ENCODE data around the gene HNRNPU. TPM values are rescaled to one million over a fixed set of nuclear protein-coding genes. Genes with fewer than 3 reads are reported as not detected.

HNRNPU gene
- total RNA-seq, 2 donors from 2014 or later: 517 to 556 TPM

GRCh38 chr1:244854166-244854565 is 10.2 kb downstream of the HNRNPU start:
- DNase-seq: no peak
- Histone ChIP-seq H3K36me3 (ENCODE audit: control insufficient read depth, insufficient read depth, low read length) (peaks cover 100% of the 10 kb centered on the region), H3K4me1 (ENCODE audit: control insufficient read depth, insufficient read depth, low read length) (no peaks in the 10 kb centered on the region), H3K9me3 (ENCODE audit: control insufficient read depth, low read length) (no peaks in the 10 kb centered on the region), H3K9ac (ENCODE audit: extremely low read depth, low read length, poor library complexity, severe bottlenecking) (no peak overlapping the region), H3K27ac (ENCODE audit: low read depth, low read length) (no peak overlapping the region), H3K4me3 (ENCODE audit: low read length) (no peak overlapping the region), H3K27me3 (ENCODE audit: control insufficient read depth, insufficient read depth, low read length, poor library complexity, severe bottlenecking) (no peaks in the 10 kb centered on the region)
- Mint-ChIP-seq H3K4me1 (peaks cover 7% of the 10 kb centered on the region), H3K9me3 (no peaks in the 10 kb centered on the region), H3K27me3 (ENCODE audit: insufficient read depth) (no peaks in the 10 kb centered on the region), H3K27ac (no peak overlapping the region), H3K36me3 (ENCODE audit: low read depth) (peaks cover 94% of the 10 kb centered on the region), H3K4me3 (no peak overlapping the region)
- WGBS, 2 experiments (ENCODE audit: insufficient coverage in 1 of 2, insufficient read length in 1 of 2): 82 to 99% methylated on average over 2 to 4 of the region's 5 CpGs
- no peak for TF ChIP-seq CTCF (conservative IDR thresholded peaks at IDR 0.05)

- WGBS, 2 experiments (ENCODE audit: insufficient coverage in 1 of 2, insufficient read length in 1 of 2): 78% methylated on average over 1 of the region's 1 CpG; no CpG with 5 or more reads in 1 of the 2 experiments
- H3K36me3 Mint-ChIP-seq (ENCODE audit: low read depth): peaks cover 89% of the 10 kb centered on the region
These were observed 11.6 kb downstream of the HNRNPU start for GRCh38 chr1:244852694-244853093.

GRCh38 chr1:244851546-244852231 is 12.7 kb downstream of the HNRNPU start:
- Histone ChIP-seq H3K27ac (ENCODE audit: low read depth, low read length) (no peak overlapping the region), H3K9me3 (ENCODE audit: control insufficient read depth, low read length) (no peaks in the 10 kb centered on the region), H3K27me3 (ENCODE audit: control insufficient read depth, insufficient read depth, low read length, poor library complexity, severe bottlenecking) (no peaks in the 10 kb centered on the region), H3K36me3 (ENCODE audit: control insufficient read depth, insufficient read depth, low read length) (peaks cover 100% of the 10 kb centered on the region), H3K4me3 (ENCODE audit: low read length) (no peak overlapping the region), H3K4me1 (ENCODE audit: control insufficient read depth, insufficient read depth, low read length) (no peaks in the 10 kb centered on the region), H3K9ac (ENCODE audit: extremely low read depth, low read length, poor library complexity, severe bottlenecking) (no peak overlapping the region)
- H3K27ac Mint-ChIP-seq: no peak overlapping the region
- no peak overlapping the region for H3K4me3 Mint-ChIP-seq
- H3K4me1 Mint-ChIP-seq: peaks cover 1% of the 10 kb centered on the region
- no peak for TF ChIP-seq CTCF (conservative IDR thresholded peaks at IDR 0.05)
- no peaks in the 10 kb centered on the region for H3K9me3 Mint-ChIP-seq
- H3K27me3 Mint-ChIP-seq (ENCODE audit: insufficient read depth): no peaks in the 10 kb centered on the region
- no peak for DNase-seq
- 96 to 100% methylated on average over 2 to 4 of the region's 4 CpGs for WGBS, 2 experiments (ENCODE audit: insufficient coverage in 1 of 2, insufficient read length in 1 of 2)
- peaks cover 85% of the 10 kb centered on the region for H3K36me3 Mint-ChIP-seq (ENCODE audit: low read depth)

More at GRCh38 chr1:244852694-244853093, 11.6 kb downstream of the HNRNPU start:
- DNase-seq: no peak
- no peaks in the 10 kb centered on the region for H3K27me3 Mint-ChIP-seq (ENCODE audit: insufficient read depth)
- peaks cover 1% of the 10 kb centered on the region for H3K4me1 Mint-ChIP-seq
- H3K27ac Mint-ChIP-seq: no peak overlapping the region
- H3K9me3 Mint-ChIP-seq: no peaks in the 10 kb centered on the region
- Histone ChIP-seq H3K4me3 (ENCODE audit: low read length) (no peak overlapping the region), H3K9ac (ENCODE audit: extremely low read depth, low read length, poor library complexity, severe bottlenecking) (no peak overlapping the region), H3K27me3 (ENCODE audit: control insufficient read depth, insufficient read depth, low read length, poor library complexity, severe bottlenecking) (no peaks in the 10 kb centered on the region), H3K36me3 (ENCODE audit: control insufficient read depth, insufficient read depth, low read length) (peaks cover 100% of the 10 kb centered on the region), H3K9me3 (ENCODE audit: control insufficient read depth, low read length) (no peaks in the 10 kb centered on the region), H3K4me1 (ENCODE audit: control insufficient read depth, insufficient read depth, low read length) (no peaks in the 10 kb centered on the region), H3K27ac (ENCODE audit: low read depth, low read length) (no peak overlapping the region)
- H3K4me3 Mint-ChIP-seq: no peak overlapping the region
- no peak for TF ChIP-seq CTCF (conservative IDR thresholded peaks at IDR 0.05)

All from endodermal cell (in vitro differentiated cells).